Measurements from ENCODE around the gene TGFBR3. TPM values are rescaled to one million over a fixed set of nuclear protein-coding genes. Genes with fewer than 3 reads are reported as not detected.

The TGFBR3 gene
- total RNA-seq, 2 experiments from 2014 or later: 5.5 to 7.5 TPM

GRCh38 chr1:91894036-91894761 is 8.2 kb upstream of the TGFBR3 start:
- Mint-ChIP-seq H3K4me3 (no peak overlapping the region), H3K4me1 (ENCODE audit: low read depth) (peaks cover 35% of the 10 kb centered on the region), H3K9me3 (peaks cover 2% of the 10 kb centered on the region), H3K27ac (no peak overlapping the region), H3K36me3 (ENCODE audit: low read depth) (no peaks in the 10 kb centered on the region), H3K27me3 (peaks cover 11% of the 10 kb centered on the region)
- ChIA-PET CTCF (no interaction called here), POLR2A (no interaction called here)
- TF ChIP-seq CTCF (IDR thresholded peaks at IDR 0.05): no peak
- DNase-seq (no peak), ATAC-seq (no peak)
- intact Hi-C loops (cut with micrococcal nuclease): loop anchor here (5.0 kb wide), 1 partner anchor 92 kb away; no protein-coding TSS in a partner anchor

GRCh38 chr1:91891969-91892368 is 6.0 kb upstream of the TGFBR3 start:
- ChIA-PET POLR2A (interaction anchor here (0.6 kb wide), 1 partner anchor 10 kb away, joined by 4 read pairs; no protein-coding TSS in a partner anchor), CTCF (interaction anchor here (0.9 kb wide), 1 partner anchor 9 kb away, joined by 4 read pairs; no protein-coding TSS in a partner anchor)
- Mint-ChIP-seq H3K4me3 (no peak overlapping the region), H3K4me1 (ENCODE audit: low read depth) (peaks cover 38% of the 10 kb centered on the region), H3K9me3 (peaks cover 2% of the 10 kb centered on the region), H3K27ac (no peak overlapping the region), H3K27me3 (peaks cover 17% of the 10 kb centered on the region), H3K36me3 (ENCODE audit: low read depth) (no peaks in the 10 kb centered on the region)
- intact Hi-C loops (cut with micrococcal nuclease): loop anchor here (5.0 kb wide), 1 partner anchor 90 kb away; no protein-coding TSS in a partner anchor
- TF ChIP-seq CTCF (IDR thresholded peaks at IDR 0.05): no peak
- ATAC-seq (peak; percentile 29), DNase-seq (peak; percentile 37)

- no peak for TF ChIP-seq CTCF (IDR thresholded peaks at IDR 0.05)
- CTCF ChIA-PET: interaction anchor here (0.9 kb wide), 1 partner anchor 9 kb away, joined by 4 read pairs; no protein-coding TSS in a partner anchor
- POLR2A ChIA-PET: no interaction called here
- Mint-ChIP-seq H3K4me3 (no peak overlapping the region), H3K9me3 (peaks cover 2% of the 10 kb centered on the region), H3K27ac (no peak overlapping the region), H3K27me3 (peaks cover 20% of the 10 kb centered on the region), H3K4me1 (ENCODE audit: low read depth) (peaks cover 41% of the 10 kb centered on the region), H3K36me3 (ENCODE audit: low read depth) (no peaks in the 10 kb centered on the region)
- no peak for DNase-seq
- intact Hi-C loops (cut with micrococcal nuclease): loop anchor here (5.0 kb wide), 1 partner anchor 89 kb away; no protein-coding TSS in a partner anchor
- ATAC-seq: no peak
Observed at GRCh38 chr1:91891454-91891853, 5.5 kb upstream of the TGFBR3 start.

- no peak for DNase-seq
- H3K9me3 Mint-ChIP-seq: peaks cover 2% of the 10 kb centered on the region
- H3K36me3 Mint-ChIP-seq (ENCODE audit: low read depth): no peaks in the 10 kb centered on the region
- peaks cover 35% of the 10 kb centered on the region for H3K4me1 Mint-ChIP-seq (ENCODE audit: low read depth)
- peak; percentile 25 for ATAC-seq
- POLR2A ChIA-PET: interaction anchor here (0.6 to 1.6 kb wide), 3 partner anchors 10 to 16 kb away, joined by 3 to 4 read pairs (median 3); no protein-coding TSS in a partner anchor
- no peak for TF ChIP-seq CTCF (IDR thresholded peaks at IDR 0.05)
- peaks cover 17% of the 10 kb centered on the region for H3K27me3 Mint-ChIP-seq
- CTCF ChIA-PET: interaction anchor here (0.8 to 1.6 kb wide), 6 partner anchors 15 to 378 kb away, joined by 3 to 6 read pairs (median 3); no protein-coding TSS in a partner anchor
- intact Hi-C loops (cut with micrococcal nuclease): loop anchor here (5.0 kb wide), 1 partner anchor 88 kb away; no protein-coding TSS in a partner anchor
- H3K27ac Mint-ChIP-seq: no peak overlapping the region
- H3K4me3 Mint-ChIP-seq: no peak overlapping the region
Observed at GRCh38 chr1:91889717-91890459, 3.9 kb upstream of the TGFBR3 start.

Measured in activated CD8-positive, alpha-beta T cell treated with anti-CD3 and anti-CD28 coated beads for 36 hours (primary cell).